Left lung (tissue), 10 donors: ENCODE data around the gene HIGD1A. TPM values are rescaled to one million over a fixed set of nuclear protein-coding genes. Genes with fewer than 3 reads are reported as not detected.
A peak's percentile ranks its signal among the peaks of the same experiment; 100 is the strongest.

Experiments
- ATAC-seq: fragments of 200-7000 bp; cut with Tn5 transposase; one replicate; pipeline ENCODE4 v1.9.1; 2020; ENCODE audit warnings: moderate library complexity
- DNase-seq, 4 donors: peaks; one replicate each; pipeline ENCODE4 v3.0.0-alpha.2; 2013 to 2020
- H3K27ac ChIP-seq, 2 donors: fragments of 200-600 bp; sonication (generic) in 1 of 2; one replicate each; pipeline versions ENCODE4 v1.5.0 to v1.8.0; 2020 to 2021
- H3K27me3 ChIP-seq, 2 donors: fragments of 200-600 bp; sonication (generic) in 1 of 2; one replicate each; pipeline versions ENCODE4 v1.5.0 to v1.8.0; 2020 to 2021
- H3K36me3 ChIP-seq, 2 donors: fragments of 200-600 bp; sonication (generic) in 1 of 2; one replicate each; pipeline versions ENCODE4 v1.5.0 to v1.8.0; 2020 to 2021
- H3K4me1 ChIP-seq, 2 donors: fragments of 200-600 bp; one replicate each; pipeline ENCODE4 v1.8.0; 2021
- H3K4me3 ChIP-seq, 2 donors: fragments of 200-600 bp; sonication (generic) in 1 of 2; one replicate each; pipeline versions ENCODE4 v1.5.0 to v1.8.0; 2020 to 2021; ENCODE audit warnings: mild to moderate bottlenecking in 1 of 2
- H3K9me3 ChIP-seq, 2 donors: fragments of 200-600 bp; sonication (generic) in 1 of 2; one replicate each; pipeline versions ENCODE4 v1.5.0 to v1.8.0; 2020 to 2021
- CTCF ChIP-seq, 2 donors: fragments of 200-600 bp; sonication (generic) in 1 of 2; IDR thresholded peaks; one replicate each; pipeline versions ENCODE4 v1.5.0 to v1.8.0; 2021; ENCODE audit warnings: antibody characterized with exemption in 2 of 2
- intact Hi-C, 2 donors: fragments of 100-400 bp; cut with DNase I; formaldehyde crosslinking; loops; one replicate each; pipeline versions ENCODE4 v1.11.2 to v1.14.2; 2022
- polyA plus RNA-seq, 6 donors: library from polyadenylated mRNA; unstranded; fragments of 120-200 nt; gene quantifications; one replicate each; pipeline ENCODE4 v1.2.1, GENCODE V29; 2013; ENCODE audit not compliant: insufficient read length in 6 of 6
- total RNA-seq, 2 donors: library from RNA; stranded (reverse); fragmentation: NEBNext Ultra II Directional; extraction: Animal tissue kit (Norgen Biotek cat#: 25700); gene quantifications; one replicate each; pipeline ENCODE4 v1.2.1, GENCODE V29; 2021
- donor health status: DM: no; HTN: yes; CAD: no.
- donor health status: DM: no; HTN: no; CAD: no.

The HIGD1A gene
- total and polyA plus RNA-seq, 8 donors: 77.7 to 99.1 (median 92.5) TPM

DNA sequence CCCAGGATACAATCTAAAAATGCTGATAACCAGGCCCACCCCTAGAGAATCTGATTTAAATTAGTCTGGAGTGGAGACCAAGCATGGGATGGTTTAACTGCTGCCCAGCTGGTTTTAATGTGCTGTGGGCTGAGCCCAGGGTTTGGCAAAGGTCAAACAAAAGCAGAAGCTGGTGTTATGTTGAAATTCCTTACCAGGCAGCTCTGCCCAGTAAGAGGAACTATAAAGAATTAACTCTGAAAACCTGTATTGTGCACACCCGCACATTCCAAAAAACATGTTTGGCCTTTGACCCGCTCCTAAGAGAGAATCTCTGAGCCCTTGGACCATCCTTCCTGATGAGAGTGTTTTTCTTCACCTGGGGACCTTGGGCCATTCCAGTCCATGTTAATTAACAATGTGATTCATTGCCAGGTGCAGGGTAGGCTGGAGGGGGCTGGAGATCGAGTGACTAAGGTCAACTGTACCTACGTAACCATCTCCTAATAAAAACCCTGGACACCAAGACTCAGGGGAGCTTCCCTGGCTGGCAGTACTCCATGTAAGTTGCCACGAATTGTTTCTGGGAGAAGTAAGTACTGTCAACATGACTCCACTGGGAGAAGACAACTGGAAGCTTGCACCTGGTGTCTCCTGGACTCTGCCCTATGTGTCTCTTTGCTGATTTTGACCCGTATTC, 42.1 kb downstream of the HIGD1A start:
- no peaks in the 10 kb centered on the region for H3K27me3 ChIP-seq
- ATAC-seq (peak; percentile 67), DNase-seq (peak in 1 of 4 donors; percentile 37)
- peaks cover 0 to 44% of the 10 kb centered on the region in 2 donors for H3K4me1 ChIP-seq
- no peaks in the 10 kb centered on the region for H3K9me3 ChIP-seq
- H3K4me3 ChIP-seq: no peak overlapping the region
- no peak for TF ChIP-seq CTCF (IDR thresholded peaks at IDR 0.05)
- H3K36me3 ChIP-seq: no peaks in the 10 kb centered on the region
- H3K27ac ChIP-seq: peak overlapping the region in 1 of 2 donors; percentile 83
- intact Hi-C loops: no loop called here

DNA sequence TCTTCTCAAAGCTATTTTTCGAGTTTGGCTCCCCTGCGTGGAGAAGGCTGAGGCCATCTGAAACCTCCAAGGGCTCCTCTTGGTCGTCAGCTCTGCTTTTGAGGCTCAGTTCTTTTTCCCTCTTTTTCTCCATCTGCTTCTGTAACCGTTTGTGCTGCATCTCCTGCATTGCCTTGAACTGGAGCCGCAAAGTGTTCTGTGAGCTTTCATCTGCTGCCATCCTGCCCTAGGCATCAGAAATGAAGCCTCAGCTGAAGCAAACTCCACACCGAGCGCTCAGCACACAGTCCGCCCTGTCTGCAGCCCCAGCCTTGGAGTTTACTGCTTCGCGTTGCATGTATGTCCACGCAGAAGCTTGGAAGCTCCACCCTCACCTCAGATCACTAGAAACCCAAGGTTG, 46.2 kb downstream of the HIGD1A start:
- ATAC-seq (no peak), DNase-seq (peak in 1 of 4 donors; percentile 24)
- Histone ChIP-seq H3K27me3 (no peaks in the 10 kb centered on the region), H3K36me3 (no peaks in the 10 kb centered on the region), H3K9me3 (no peaks in the 10 kb centered on the region), H3K4me3 (no peak overlapping the region), H3K4me1 (peaks cover 0 to 25% of the 10 kb centered on the region in 2 donors), H3K27ac (no peak overlapping the region)
- intact Hi-C loops: no loop called here
- no peak for TF ChIP-seq CTCF (IDR thresholded peaks at IDR 0.05)

GRCh38 chr3:42756681-42757213, 47.5 kb downstream of the HIGD1A start:
- Histone ChIP-seq H3K36me3 (no peaks in the 10 kb centered on the region), H3K4me1 (peaks cover 0 to 11% of the 10 kb centered on the region in 2 donors), H3K9me3 (no peaks in the 10 kb centered on the region), H3K27ac (no peak overlapping the region), H3K27me3 (no peaks in the 10 kb centered on the region), H3K4me3 (no peak overlapping the region)
- intact Hi-C loops: no loop called here
- ATAC-seq (no peak), DNase-seq (peak in 1 of 4 donors; percentile 12)
- TF ChIP-seq CTCF (IDR thresholded peaks at IDR 0.05): no peak

DNA sequence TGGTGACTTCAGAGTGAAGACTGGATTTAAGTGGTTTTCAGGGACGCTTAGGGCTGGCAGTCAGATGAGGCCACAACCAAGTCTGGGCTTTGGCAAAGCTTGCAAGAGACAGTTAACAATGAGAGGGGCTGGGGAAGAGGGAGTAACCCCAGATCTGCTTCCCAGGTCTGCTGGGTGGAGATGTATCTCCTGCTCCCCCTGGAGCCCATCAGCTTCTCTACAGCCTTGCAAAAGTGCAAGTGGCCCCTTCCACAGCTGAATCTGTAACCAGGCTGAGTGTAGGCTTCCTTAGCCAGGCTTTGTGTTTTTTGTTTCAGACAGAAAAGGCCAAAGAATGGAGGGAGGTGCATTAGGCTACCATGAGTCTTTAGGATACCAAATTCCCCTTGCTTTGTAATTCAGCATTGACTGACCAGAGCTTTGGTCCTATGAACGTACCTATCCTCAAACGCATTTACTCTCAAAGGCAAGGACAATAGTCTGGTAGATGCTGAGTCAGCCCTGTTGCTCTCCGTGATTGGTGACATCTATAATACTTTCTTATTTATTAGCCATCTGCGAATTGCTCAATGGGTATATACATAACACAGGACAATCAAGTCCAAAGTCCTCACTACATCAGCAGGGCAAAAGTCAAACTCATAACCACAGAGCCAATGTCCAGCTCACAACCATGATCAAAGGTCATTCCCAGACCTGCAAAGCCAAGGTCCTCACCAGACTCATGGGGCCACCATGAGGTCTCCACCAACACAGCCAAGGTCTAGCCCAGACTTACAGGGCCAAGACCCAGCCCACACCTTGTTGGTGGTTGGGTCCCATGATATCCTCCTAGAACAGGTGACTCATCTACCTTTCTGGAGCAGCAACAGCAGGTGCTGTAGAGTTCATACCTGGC, 48.4 kb downstream of the HIGD1A start:
- Histone ChIP-seq H3K4me3 (no peak overlapping the region), H3K27me3 (no peaks in the 10 kb centered on the region), H3K27ac (no peak overlapping the region), H3K4me1 (peaks cover 0 to 3% of the 10 kb centered on the region in 2 donors), H3K36me3 (no peaks in the 10 kb centered on the region), H3K9me3 (no peaks in the 10 kb centered on the region)
- TF ChIP-seq CTCF (IDR thresholded peaks at IDR 0.05): peak in 1 of 2 donors; percentile 20
- ATAC-seq (peak; percentile 32), DNase-seq (peak in 1 of 4 donors; percentile 28)
- intact Hi-C loops: no loop called here

DNA sequence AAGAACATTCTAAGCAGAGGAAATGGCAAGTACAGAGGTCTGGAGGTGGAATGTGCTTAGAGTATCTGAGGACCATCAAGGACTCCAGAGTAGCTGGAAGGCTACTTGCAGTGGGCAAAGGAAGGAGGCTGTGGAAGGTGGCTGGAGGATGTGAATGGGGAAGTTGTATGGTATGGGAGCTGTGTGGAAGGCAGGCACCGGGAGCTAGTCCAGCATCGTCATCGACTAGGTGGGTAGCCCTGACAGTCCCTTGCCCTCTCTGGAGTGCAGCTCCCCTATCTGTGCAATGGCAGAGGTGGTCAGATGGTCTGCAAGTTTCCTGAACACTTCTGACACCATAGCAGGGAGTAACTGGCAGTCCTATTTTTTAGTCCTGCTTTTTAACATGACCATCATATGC, 50.5 kb downstream of the HIGD1A start:
- no peak for ATAC-seq
- Histone ChIP-seq H3K27ac (no peak overlapping the region), H3K4me3 (no peak overlapping the region), H3K4me1 (peaks cover 0 to 9% of the 10 kb centered on the region in 2 donors), H3K36me3 (no peaks in the 10 kb centered on the region), H3K9me3 (no peaks in the 10 kb centered on the region), H3K27me3 (no peaks in the 10 kb centered on the region)
- peak in 1 of 4 donors; percentile 28 for DNase-seq
- TF ChIP-seq CTCF (IDR thresholded peaks at IDR 0.05): no peak
- intact Hi-C loops: no loop called here
